Measurements from ENCODE around the gene HSPB6. TPM values are rescaled to one million over a fixed set of nuclear protein-coding genes. Genes with fewer than 3 reads are reported as not detected.
"Not testable (repeated sequence)": the region's sequence is repeated elsewhere in the genome, so short reads cannot be mapped to it uniquely, and the experiment has no call there.

Gene HSPB6
- polyA plus RNA-seq, 1 of the 3 experiments (the other 2 are of a cell fraction) = 0.43 TPM

GRCh38 chr19:35772362-35772761 is 15.5 kb upstream of the HSPB6 start:
- WGBS (ENCODE audit: low lambda C conversion rate) = 96% methylated on average over 5 of the region's 5 CpGs
- not testable (repeated sequence) for H3K27ac ChIP-seq (ENCODE audit: low read depth in 2 of 2, low read length in 1 of 2); H3K9me2 ChIP-seq; H2AFZ ChIP-seq (ENCODE audit: low read depth); H3F3A ChIP-seq (replicated peaks; ENCODE audit: insufficient read depth); H3K4me2 ChIP-seq; H3K36me3 ChIP-seq (replicated peaks in 1 of 2; ENCODE audit: control insufficient read depth in 1 of 2, insufficient read depth in 2 of 2, low read length in 1 of 2); DNase-seq; H3K9me3 ChIP-seq; H3K4me3 ChIP-seq (ENCODE audit: low read depth in 2 of 2, low read length in 1 of 2); H3K27me3 ChIP-seq (ENCODE audit: insufficient read depth); H3K9ac ChIP-seq; H4K20me1 ChIP-seq (ENCODE audit: insufficient read depth)
- Histone ChIP-seq H3K79me2 (ENCODE audit: insufficient read depth) (peaks cover 13% of the 10 kb centered on the region; the same call in 1 of the 2 replicates), H3K4me1 (ENCODE audit: control insufficient read depth in 1 of 2, insufficient read depth in 2 of 2, low read depth in 1 of 2, low read length in 1 of 2) (peaks cover 0 to 12% of the 10 kb centered on the region in 2 experiments; a peak in 2 of 4 replicates)
- CTCF ChIA-PET = interaction anchor here (1.0 to 1.6 kb wide), 2 partner anchors 12 to 25 kb away, joined by 3 read pairs; partner anchors contain the start of gene LIN37
- POLR2A ChIA-PET = interaction anchor here (1.2 to 1.3 kb wide), 2 partner anchors 7 to 32 kb away, joined by 3 to 4 read pairs; no protein-coding TSS in a partner anchor
- TF ChIP-seq POLR2AphosphoS5 (IDR thresholded peaks at IDR 0.05; ENCODE audit: low read depth, low read length) = 0 out of 2 replicates have a peak, but pooled peaks have one; percentile 3

- Histone ChIP-seq H3K4me3 (ENCODE audit: low read depth in 2 of 2, low read length in 1 of 2) (no peak overlapping the region), H3K79me2 (ENCODE audit: insufficient read depth) (no peaks in the 10 kb centered on the region), H3K4me2 (no peak overlapping the region), H4K20me1 (ENCODE audit: insufficient read depth) (no peaks in the 10 kb centered on the region), H3K27ac (ENCODE audit: low read depth in 2 of 2, low read length in 1 of 2) (no peak overlapping the region), H3K36me3 (replicated peaks in 1 of 2; ENCODE audit: control insufficient read depth in 1 of 2, insufficient read depth in 2 of 2, low read length in 1 of 2) (peaks cover 0 to 9% of the 10 kb centered on the region in 2 experiments), H3F3A (replicated peaks; ENCODE audit: insufficient read depth) (peaks cover 1% of the 10 kb centered on the region), H3K27me3 (ENCODE audit: insufficient read depth) (no peaks in the 10 kb centered on the region), H3K9me2 (no peaks in the 10 kb centered on the region), H3K4me1 (ENCODE audit: control insufficient read depth in 1 of 2, insufficient read depth in 2 of 2, low read depth in 1 of 2, low read length in 1 of 2) (no peaks in the 10 kb centered on the region), H2AFZ (ENCODE audit: low read depth) (no peak overlapping the region), H3K9me3 (no peaks in the 10 kb centered on the region), H3K9ac (no peak overlapping the region)
- ChIA-PET POLR2A (no interaction called here), CTCF (no interaction called here)
- DNase-seq = no peak
- WGBS (ENCODE audit: low lambda C conversion rate) = 88% methylated on average over 14 of the region's 15 CpGs
- TF ChIP-seq RXRA (IDR thresholded peaks at IDR 0.05; ENCODE audit: borderline replicate concordance, low read depth) = no peak
- TF ChIP-seq ELF1 (IDR thresholded peaks at IDR 0.05) = no peak
- TF ChIP-seq TAF1 (IDR thresholded peaks at IDR 0.05; ENCODE audit: borderline replicate concordance, low read depth, low read length) = no peak
- no peak for TF ChIP-seq EZH2phosphoT487 (IDR thresholded peaks at IDR 0.05; ENCODE audit: borderline replicate concordance, low read depth)
- no peak for TF ChIP-seq RCOR1 (IDR thresholded peaks at IDR 0.05; ENCODE audit: low read length)
Observed at GRCh38 chr19:35768082-35768421, 11.2 kb upstream of the HSPB6 start.

DNA sequence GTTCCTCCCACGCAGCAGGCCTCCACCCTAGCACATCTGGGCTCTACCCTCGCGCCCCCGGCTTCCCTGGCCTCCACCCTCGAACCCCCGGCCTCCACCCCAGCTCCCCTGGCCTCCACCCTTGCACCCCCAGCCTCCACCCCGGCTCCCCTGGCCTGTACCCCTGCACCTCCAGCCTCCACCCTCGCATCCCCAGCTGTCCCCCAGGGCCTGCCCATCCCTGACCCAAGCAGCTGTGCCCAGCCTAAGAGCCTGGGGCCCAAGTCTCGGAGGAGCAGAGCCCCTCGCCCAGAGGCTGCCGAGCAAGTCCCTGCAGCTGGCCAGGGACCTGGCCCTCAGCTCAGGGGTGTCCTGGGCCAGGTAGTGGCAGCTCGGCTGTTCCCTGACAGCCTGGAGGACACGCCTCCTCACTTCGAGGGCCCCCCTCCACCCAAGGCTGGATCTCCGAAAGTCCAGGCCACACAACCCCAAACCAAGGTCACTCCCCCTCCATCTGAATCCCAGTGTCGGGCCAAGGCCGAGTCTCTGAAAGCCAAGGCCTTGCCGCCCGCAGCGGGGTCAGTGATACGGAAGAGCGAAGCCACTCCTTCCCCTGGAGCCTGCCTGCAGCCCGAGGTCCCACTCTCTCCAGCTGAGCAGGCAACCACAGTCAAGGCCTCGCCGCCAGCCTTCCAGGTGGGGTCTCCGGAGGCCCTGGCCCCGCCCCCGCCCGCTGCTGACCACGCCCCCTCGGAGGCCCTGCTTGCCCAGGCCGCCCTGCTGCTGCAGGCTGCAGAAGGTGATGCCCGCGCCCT is 10.7 kb upstream of the HSPB6 start:
- H3K36me3 ChIP-seq (replicated peaks in 1 of 2; ENCODE audit: control insufficient read depth in 1 of 2, insufficient read depth in 2 of 2, low read length in 1 of 2) = peaks cover 5 to 9% of the 10 kb centered on the region in 2 experiments
- peak; percentile 59 for DNase-seq
- no peak overlapping the region for H3K27ac ChIP-seq (ENCODE audit: low read depth in 2 of 2, low read length in 1 of 2)
- H3K4me3 ChIP-seq (ENCODE audit: low read depth in 2 of 2, low read length in 1 of 2) = no peak overlapping the region
- H3K27me3 ChIP-seq (ENCODE audit: insufficient read depth) = no peaks in the 10 kb centered on the region
- ChIA-PET POLR2A (interaction anchor here (0.8 kb wide), 1 partner anchor 10 kb away, joined by 3 read pairs; the partner anchor contains the start of gene HSPB6), CTCF (interaction anchor here (1.2 kb wide), 1 partner anchor 88 kb away, joined by 3 read pairs; no protein-coding TSS in a partner anchor)
- H3K4me1 ChIP-seq (ENCODE audit: control insufficient read depth in 1 of 2, insufficient read depth in 2 of 2, low read depth in 1 of 2, low read length in 1 of 2) = no peaks in the 10 kb centered on the region
- no peaks in the 10 kb centered on the region for H4K20me1 ChIP-seq (ENCODE audit: insufficient read depth)
- H2AFZ ChIP-seq (ENCODE audit: low read depth) = no peak overlapping the region
- H3K9me2 ChIP-seq = no peaks in the 10 kb centered on the region
- H3K79me2 ChIP-seq (ENCODE audit: insufficient read depth) = no peaks in the 10 kb centered on the region
- no peaks in the 10 kb centered on the region for H3K9me3 ChIP-seq
- no peak overlapping the region for H3K4me2 ChIP-seq
- H3K9ac ChIP-seq = no peak overlapping the region
- 96% methylated on average over 29 of the region's 34 CpGs for WGBS (ENCODE audit: low lambda C conversion rate)
- no peaks in the 10 kb centered on the region for H3F3A ChIP-seq (replicated peaks; ENCODE audit: insufficient read depth)
- no peak for TF ChIP-seq MEF2A (IDR thresholded peaks at IDR 0.05; ENCODE audit: borderline replicate concordance, low read depth)
- no peak for TF ChIP-seq MXI1 (IDR thresholded peaks at IDR 0.05; ENCODE audit: low read depth, low read length)
- no peak for TF ChIP-seq CTCF (IDR thresholded peaks at IDR 0.05)
- TF ChIP-seq SMC3 (IDR thresholded peaks at IDR 0.05; ENCODE audit: low read depth, low read length) = no peak
- TF ChIP-seq RAD21 (IDR thresholded peaks at IDR 0.05; ENCODE audit: low read length) = no peak
- no peak for TF ChIP-seq TEAD4 (IDR thresholded peaks at IDR 0.05; ENCODE audit: borderline replicate concordance, insufficient read depth)
- TF ChIP-seq TCF12 (IDR thresholded peaks at IDR 0.05) = no peak
- no peak for TF ChIP-seq GABPA (IDR thresholded peaks at IDR 0.05; ENCODE audit: low read depth)
- no peak for TF ChIP-seq YY1 (IDR thresholded peaks at IDR 0.05; ENCODE audit: low read depth)
- no peak for TF ChIP-seq JUND (IDR thresholded peaks at IDR 0.05)
- no peak for TF ChIP-seq GATA2 (CRISPR knock-in tag; IDR thresholded peaks at IDR 0.05)
- TF ChIP-seq RCOR1 (IDR thresholded peaks at IDR 0.05; ENCODE audit: low read length) = no peak
- TF ChIP-seq ELF1 (IDR thresholded peaks at IDR 0.05) = no peak
- TF ChIP-seq POLR2AphosphoS5 (IDR thresholded peaks at IDR 0.05; ENCODE audit: low read depth, low read length) = no peak
- no peak for TF ChIP-seq FOXJ3 (CRISPR knock-in tag; IDR thresholded peaks at IDR 0.05)
- TF ChIP-seq USF1 (IDR thresholded peaks at IDR 0.05; ENCODE audit: borderline replicate concordance, low read depth) = no peak

All from SK-N-SH (cell line).